NOMO-1 treated with DMSO at 0.1 percent for 48 hours (cell line): ENCODE results near the gene THRB.

ENCODE experiments used
- DNase-seq: peaks from one replicate; lab custom pipeline; 2025; ENCODE audit not compliant: unreplicated experiment; lab: John Stamatoyannopoulos, UW

The THRB gene

DNA sequence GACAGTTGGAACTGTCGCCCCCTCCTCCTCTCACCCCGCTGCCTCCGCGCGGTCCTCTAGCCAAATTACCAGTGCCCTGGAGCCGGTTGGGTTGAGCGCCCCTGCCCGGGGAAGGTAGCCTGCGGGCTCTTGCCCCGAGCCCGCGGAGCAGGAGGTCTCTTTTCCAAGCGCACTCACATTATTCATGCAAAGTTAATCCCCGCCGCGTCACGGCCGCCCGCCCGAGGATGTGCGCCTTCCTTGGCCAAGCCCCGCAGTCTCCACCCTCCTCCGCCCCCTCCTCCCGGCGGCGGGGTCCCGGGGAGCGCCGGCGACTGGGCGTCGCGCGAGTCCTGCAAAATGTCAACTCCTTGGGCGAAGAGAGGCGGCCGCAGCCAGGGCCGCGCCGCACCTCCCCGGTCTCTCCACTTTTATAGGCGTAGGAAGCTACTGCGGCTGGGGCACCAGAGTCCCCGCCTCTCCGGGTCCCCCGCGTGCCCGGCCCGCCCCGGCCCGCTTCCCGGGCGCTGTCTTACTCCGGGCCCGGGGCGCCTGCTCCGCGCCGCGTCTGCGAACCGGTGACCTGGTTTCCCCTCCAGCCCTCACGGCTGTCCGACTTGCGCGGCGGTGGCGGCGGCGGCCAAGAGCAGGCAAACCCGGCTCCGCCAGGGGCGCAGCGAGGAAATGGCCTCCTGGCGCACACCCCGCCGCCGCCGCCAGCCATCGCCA lies at the start of gene THRB:
Gene THRB (minus strand): TSS at position 233 of the 708 bp plus-strand sequence.
- no peak for DNase-seq

DNA sequence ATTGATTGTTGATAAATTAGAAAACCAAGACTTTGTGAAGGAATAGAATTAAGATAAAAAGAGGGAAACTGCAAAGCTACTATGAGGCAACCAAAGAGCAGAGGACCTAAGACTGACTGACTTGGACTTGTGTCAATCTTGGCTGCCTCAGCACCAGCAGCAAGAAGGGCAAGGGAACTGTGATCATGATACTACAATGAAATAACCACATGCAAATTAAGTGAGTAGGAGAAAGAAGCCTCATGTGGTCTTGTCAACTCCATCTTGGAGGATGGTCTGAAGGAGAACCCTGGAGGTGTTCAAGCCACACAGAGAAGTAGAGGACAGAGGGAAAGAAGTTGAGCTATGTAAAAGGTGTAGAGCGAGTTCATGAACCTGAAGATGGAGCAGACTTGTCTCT lies 47.3 kb upstream of the THRB start:
- no peak for DNase-seq

- no peak for DNase-seq
Observed at GRCh38 chr3:24540821-24541220, 46.2 kb upstream of the THRB start.

DNA sequence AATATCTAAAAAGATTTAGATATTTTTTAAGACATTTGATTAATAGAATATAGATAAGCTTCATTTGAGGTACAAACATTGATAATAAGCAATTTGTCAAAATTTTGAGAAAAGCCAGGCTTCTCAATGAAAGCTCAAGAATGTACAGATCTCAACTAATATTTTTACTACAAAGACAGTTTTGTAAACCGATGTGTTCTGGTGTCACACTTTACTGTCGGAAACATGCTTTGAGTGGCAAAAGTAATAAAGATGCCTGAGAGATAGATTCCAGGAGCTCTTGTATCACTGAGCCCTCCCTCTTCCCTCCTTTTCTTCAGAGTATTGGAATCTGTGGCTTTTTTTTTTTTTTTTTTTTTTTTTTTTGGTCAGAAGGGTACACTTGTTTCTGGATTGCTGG lies 45.0 kb upstream of the THRB start:
- DNase-seq, result no peak

GRCh38 chr3:24538891-24539290 lies 44.2 kb upstream of the THRB start:
- DNase-seq, result no peak

DNA sequence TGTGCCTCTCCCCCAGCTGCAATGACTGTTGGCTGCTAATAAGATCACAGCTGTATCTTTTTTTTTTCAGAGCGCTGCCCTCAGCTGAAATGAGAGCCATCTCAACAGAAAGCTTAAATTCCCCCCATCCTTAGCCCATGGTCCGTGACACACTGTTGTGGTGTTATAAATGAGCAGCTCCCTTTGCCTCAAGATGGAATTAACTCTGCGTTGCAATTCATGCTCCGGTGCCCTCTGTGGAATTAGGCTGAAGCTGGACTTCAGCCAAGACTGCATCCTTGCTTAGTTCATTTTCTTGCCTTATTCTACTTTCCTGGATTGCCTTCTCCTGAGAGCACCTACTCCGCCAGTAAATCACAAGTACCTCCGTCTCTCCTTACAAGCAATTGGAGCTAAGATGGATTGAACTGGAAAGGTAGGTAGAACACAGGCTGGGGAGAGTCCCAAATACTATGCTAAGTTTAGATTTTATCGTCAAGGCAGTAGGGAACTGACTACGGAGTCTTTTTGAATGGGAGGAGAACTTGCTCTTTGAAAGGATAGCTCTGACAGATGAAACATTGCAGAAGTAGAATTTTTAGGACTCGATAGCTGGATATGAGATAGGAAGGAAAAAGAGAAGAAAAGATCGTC lies 39.0 kb upstream of the THRB start:
- no peak for DNase-seq

GRCh38 chr3:24530471-24530870 lies 35.8 kb upstream of the THRB start:
- DNase-seq, result no peak

- DNase-seq, result no peak
Observed at GRCh38 chr3:24529210-24529609, 34.6 kb upstream of the THRB start.

GRCh38 chr3:24526640-24527212 lies 32.1 kb upstream of the THRB start:
- no peak for DNase-seq

DNA sequence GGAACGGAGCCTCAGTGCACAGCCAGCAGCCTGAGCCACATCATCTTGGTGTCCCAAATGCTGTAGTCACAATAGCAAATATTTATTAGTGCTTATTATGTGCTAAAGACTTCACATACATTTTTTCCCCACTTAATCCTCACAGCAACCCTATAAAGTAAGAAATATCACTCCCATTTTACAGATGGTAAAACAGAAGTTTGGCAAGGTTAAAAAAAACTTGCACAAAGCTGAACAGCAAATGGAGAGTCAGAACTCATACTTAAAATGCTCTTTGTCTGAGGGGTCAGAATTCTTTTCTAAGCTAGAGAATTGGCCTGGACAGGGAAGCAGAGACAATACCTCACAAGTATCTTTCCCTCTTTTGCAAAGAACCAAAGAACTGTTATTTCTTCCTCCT lies 30.9 kb upstream of the THRB start:
- DNase-seq, result no peak

DNA sequence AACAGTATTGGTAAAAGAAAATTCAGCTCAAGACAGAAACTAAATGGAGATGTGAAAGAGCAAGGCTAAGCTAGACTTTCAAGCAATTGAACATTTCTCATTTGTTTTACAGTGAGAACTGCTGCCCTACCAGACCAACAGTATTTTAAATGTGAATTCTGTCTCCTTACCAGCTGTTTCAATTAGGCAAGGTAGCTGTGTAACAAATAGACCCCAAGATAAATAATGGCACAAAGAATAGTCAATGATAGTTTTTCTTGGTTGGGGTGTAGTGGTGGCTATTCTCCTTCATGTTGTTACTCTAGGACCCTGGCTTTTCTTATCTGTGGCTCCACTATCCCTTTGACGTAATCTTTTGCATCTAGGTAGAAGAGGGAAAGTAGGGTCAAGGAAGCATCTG lies 30.4 kb upstream of the THRB start:
- no peak for DNase-seq

- no peak for DNase-seq
Observed at GRCh38 chr3:24523988-24524727, 29.5 kb upstream of the THRB start.

DNA sequence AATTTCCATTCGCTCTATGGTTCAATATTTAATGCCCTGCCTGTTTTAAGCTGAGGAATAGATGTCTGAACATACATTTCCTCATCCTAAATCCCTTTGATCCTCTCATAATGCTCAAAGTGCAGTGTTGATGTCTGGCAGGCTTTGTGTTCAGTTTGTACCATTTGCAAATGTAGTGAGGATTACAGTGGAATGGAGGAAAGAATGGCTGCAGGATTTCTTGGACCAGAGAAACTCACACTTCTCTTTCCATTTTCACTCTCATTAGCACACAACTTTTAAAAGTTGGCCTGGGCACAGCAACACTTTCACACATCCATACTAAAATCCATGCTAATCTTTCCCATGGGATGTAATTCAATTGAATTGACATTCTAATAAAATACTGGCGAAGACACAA lies 28.6 kb upstream of the THRB start:
- DNase-seq, result no peak

DNA sequence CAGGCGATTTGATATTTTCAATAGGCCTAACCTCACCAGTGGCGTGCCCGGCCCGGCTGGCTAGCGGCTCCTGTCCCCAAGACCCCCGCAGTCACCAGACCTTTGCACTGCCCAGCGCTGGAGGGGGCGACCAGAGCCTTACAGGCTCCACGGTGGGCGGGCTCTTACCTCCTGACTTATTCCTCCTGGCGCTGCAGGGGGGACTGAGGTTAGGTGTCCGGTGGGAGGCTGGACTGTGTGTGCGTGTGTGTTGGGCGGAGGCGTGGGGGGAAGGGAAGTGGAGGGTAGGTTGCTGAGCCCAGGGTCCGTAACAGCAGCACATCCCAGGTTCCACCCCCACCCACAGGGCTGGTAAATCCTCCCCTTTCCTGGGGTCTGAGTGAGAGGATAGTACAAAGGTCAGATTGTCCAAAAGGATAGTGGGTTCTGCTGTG lies 27.5 kb upstream of the THRB start:
- DNase-seq, result no peak

GRCh38 chr3:24521420-24522145 lies 26.9 kb upstream of the THRB start:
- DNase-seq, result no peak

DNA sequence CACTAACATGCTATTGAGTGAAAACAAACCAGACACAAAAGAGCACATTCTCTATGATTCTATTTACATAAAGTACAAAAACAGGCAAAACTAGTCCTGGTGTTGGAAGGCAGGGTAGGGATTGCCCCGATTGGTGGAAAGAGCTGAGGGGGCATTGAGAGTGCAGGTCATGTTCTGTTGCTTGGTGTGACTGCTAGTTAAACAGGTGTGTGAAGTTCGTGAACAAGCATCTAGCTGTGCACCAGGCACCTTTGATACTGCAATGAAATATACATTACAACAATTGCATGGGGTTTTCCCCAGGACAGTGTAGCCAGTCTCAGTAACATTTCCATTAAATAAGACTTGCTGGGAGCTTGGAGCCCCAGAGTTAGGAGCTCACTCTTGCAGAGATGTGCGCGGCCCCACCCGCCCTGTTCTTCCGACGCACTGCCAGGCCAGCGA lies 26.3 kb upstream of the THRB start:
- DNase-seq, result no peak

- no peak for DNase-seq
Observed at GRCh38 chr3:24520101-24520495, 25.4 kb upstream of the THRB start.

GRCh38 chr3:24519368-24520100 lies 24.9 kb upstream of the THRB start:
- DNase-seq, result no peak

GRCh38 chr3:24518990-24519367 lies 24.3 kb upstream of the THRB start:
- DNase-seq, result no peak

- DNase-seq, result no peak
Observed at GRCh38 chr3:24514119-24514518, 19.5 kb upstream of the THRB start.
